Measurements from ENCODE around the gene SPOCK2. TPM values are rescaled to one million over a fixed set of nuclear protein-coding genes. Genes with fewer than 3 reads are reported as not detected.
A peak's percentile ranks its signal among the peaks of the same experiment; 100 is the strongest.

The SPOCK2 gene
- total and polyA plus RNA-seq, 2 of the 13 experiments (the other 11 are each of a cell fraction or from before 2014, with no cell fraction given) = 8.6 to 30.6 TPM

- peak; percentile 97 for TF ChIP-seq ARID3A (IDR thresholded peaks at IDR 0.05; ENCODE audit: low read depth, low read length)
- no peak for TF ChIP-seq NFE2 (CRISPR knock-in tag; IDR thresholded peaks at IDR 0.05)
- TF ChIP-seq ATM (IDR thresholded peaks at IDR 0.05; ENCODE audit: borderline replicate concordance) = no peak
- TF ChIP-seq TCF12 (IDR thresholded peaks at IDR 0.05) = no peak
- TF ChIP-seq TCF12 (CRISPR knock-in tag; IDR thresholded peaks at IDR 0.05) = no peak
- no peak for TF ChIP-seq GZF1 (CRISPR knock-in tag; IDR thresholded peaks at IDR 0.05)
- peak; percentile 93 for TF ChIP-seq ZNF503 (CRISPR knock-in tag; IDR thresholded peaks at IDR 0.05)
- TF ChIP-seq TFDP1 (CRISPR knock-in tag; IDR thresholded peaks at IDR 0.05; ENCODE audit: borderline replicate concordance) = no peak
- TF ChIP-seq CBX5 (CRISPR knock-in tag; IDR thresholded peaks at IDR 0.05; ENCODE audit: borderline replicate concordance) = no peak
- TF ChIP-seq SALL2 (CRISPR knock-in tag; IDR thresholded peaks at IDR 0.05) = peak; percentile 58; the same call in 1 of the 2 replicates
- TF ChIP-seq ZNF766 (CRISPR knock-in tag; IDR thresholded peaks at IDR 0.05; ENCODE audit: borderline replicate concordance) = no peak
- TF ChIP-seq GPBP1L1 (CRISPR knock-in tag; IDR thresholded peaks at IDR 0.05) = no peak
- peak; percentile 38; the same call in 1 of the 2 replicates for TF ChIP-seq FOXK2 (IDR thresholded peaks at IDR 0.05)
- TF ChIP-seq PATZ1 (CRISPR knock-in tag; IDR thresholded peaks at IDR 0.05) = peak; percentile 57
- TF ChIP-seq NFKBIZ (CRISPR knock-in tag; IDR thresholded peaks at IDR 0.05) = peak; percentile 31; the same call in 1 of the 2 replicates
- no peak for TF ChIP-seq KLF13 (CRISPR knock-in tag; IDR thresholded peaks at IDR 0.05)
- TF ChIP-seq GTF2F1 (IDR thresholded peaks at IDR 0.05; ENCODE audit: low read length) = no peak
- no peak for TF ChIP-seq ZBTB38 (CRISPR knock-in tag; IDR thresholded peaks at IDR 0.05)
- TF ChIP-seq ZNF274 (CRISPR knock-in tag; IDR thresholded peaks at IDR 0.05) = no peak
- TF ChIP-seq ZFP36L2 (CRISPR knock-in tag; IDR thresholded peaks at IDR 0.05) = no peak
- TF ChIP-seq ZKSCAN5 (CRISPR knock-in tag; IDR thresholded peaks at IDR 0.05) = no peak
- peak; percentile 52 for TF ChIP-seq YY1 (IDR thresholded peaks at IDR 0.05; ENCODE audit: insufficient read depth, insufficient replicate concordance, low read depth, low read length)
- TF ChIP-seq DNMT3B (CRISPR knock-in tag; conservative IDR thresholded peaks at IDR 0.05) = no peak
- no peak for TF ChIP-seq ZNF451 (CRISPR knock-in tag; IDR thresholded peaks at IDR 0.05)
- TF ChIP-seq JUND (CRISPR knock-in tag; IDR thresholded peaks at IDR 0.05) = peak; percentile 62; the same call in 1 of the 2 replicates
Measured at GRCh38 chr10:72098301-72098835, 10.0 kb upstream of the SPOCK2 start (continued).

Data from HepG2 (cell line).